A549 treated with AZD9567 at 1 μM for 4 hours (cell line): ENCODE measurements around the gene TMEM263. TPM values are rescaled to one million over a fixed set of nuclear protein-coding genes. Genes with fewer than 3 reads are reported as not detected.

Source experiments
- total RNA-seq: library from RNA; stranded (reverse); fragments of 200-300 nt; extraction: Qiagen RNA extraction; gene quantifications from 5 replicates; pipeline ENCODE4 v1.2.3, GENCODE V29; 2022; ENCODE audit not compliant: insufficient read depth

Gene TMEM263
- 27.9 to 33.0 TPM (median 32.5 TPM) in 5 replicates for total RNA-seq

GRCh38 chr12:106955377-106956047, at the start of gene TMEM263:
TMEM263 (plus strand) TSS chr12:106955907; CDS start chr12:106967117, 11,210 bp downstream.

GRCh38 chr12:106986625-106987389, 31.1 kb downstream of the TMEM263 start, which contains the start of gene MTERF2:
MTERF2 (minus strand) TSS chr12:106987146; CDS start chr12:106978714, 8,432 bp downstream.

Other genes starting within 250 kb of the TMEM263 start
- 8.4 to 24.0 TPM (median 9.2 TPM) in 5 replicates for gene RIC8B, start 181.2 kb upstream of the TMEM263 start, total RNA-seq
- 3.4 to 6.3 TPM (median 4.3 TPM) in 5 replicates for gene MTERF2, start 31.2 kb downstream of the TMEM263 start, total RNA-seq
- gene CRY1, start 137.6 kb downstream of the TMEM263 start, total RNA-seq, result 21.5 to 28.7 TPM (median 24.5 TPM) in 5 replicates